Thyroid gland (tissue), 4 donors: Measurements from ENCODE around the gene IL20RB. TPM values are rescaled to one million over a fixed set of nuclear protein-coding genes. Genes with fewer than 3 reads are reported as not detected.

Experiments
- DNase-seq, 2 donors: peaks; one replicate each; pipeline ENCODE4 v3.0.0-alpha.2; 2019
- H3K27ac ChIP-seq, 3 donors: fragments of 200-600 bp; sonication (generic); 1 replicate in 2 of 3; 2 replicates in 1 of 3; pipeline ENCODE4 v1.5.1; 2016 to 2019; ENCODE audit warnings: mild to moderate bottlenecking in 1 of 3, moderate library complexity in 1 of 3
- H3K27me3 ChIP-seq: fragments of 200-600 bp; sonication (generic); one replicate; pipeline ENCODE4 v1.5.1; 2019
- H3K36me3 ChIP-seq, 2 donors: fragments of 200-600 bp; sonication (generic); one replicate each; pipeline ENCODE4 v1.5.1; 2016 to 2019
- H3K4me1 ChIP-seq, 2 donors: fragments of 200-600 bp; sonication (generic); one replicate each; pipeline ENCODE4 v1.5.1; 2017 to 2019
- H3K4me3 ChIP-seq, 3 donors: fragments of 200-600 bp; sonication (generic); replicated peaks in 1 of 3; 1 replicate in 2 of 3; 2 replicates in 1 of 3; pipeline ENCODE4 v1.5.1; 2016; ENCODE audit warnings: mild to moderate bottlenecking in 1 of 3
- H3K9me3 ChIP-seq: fragments of 200-600 bp; sonication (generic); one replicate; pipeline ENCODE4 v1.5.1; 2017
- POLR2A ChIP-seq, 2 donors: fragments of 450-650 bp; IDR thresholded peaks; one replicate each; pipeline ENCODE4 v1.6.1; 2017; ENCODE audit warnings: antibody characterized with exemption in 2 of 2, mild to moderate bottlenecking in 2 of 2, moderate library complexity in 1 of 2
- WGBS, 2 donors: methylation state at CpG; one replicate each; pipeline ENCODE4 v1.1.5; 2017; 5-methylcytosine and 5-hydroxymethylcytosine counted together
- intact Hi-C: fragments of 100-400 bp; cut with DNase I; formaldehyde crosslinking; loops from one replicate; pipeline ENCODE4 v1.15.1; 2023
- total RNA-seq, 4 donors: library from RNA; depleted of rRNA; stranded (reverse); fragments of >200 nt; gene quantifications; one replicate each; pipeline ENCODE4 v1.2.3, GENCODE V29; 2016
- TF ChIP-seq, protein P1 (sequence below), 6 experiments: fragments of 200-600 bp in 3 of 6; fragments of 450-650 bp in 3 of 6; sonication (generic) in 3 of 6; IDR thresholded peaks; one replicate each; pipeline ENCODE4 v1.5.1; 2016 to 2019; ENCODE audit warnings: antibody characterized with exemption in 6 of 6, mild to moderate bottlenecking in 2 of 6, inconsistent platforms in 1 of 6, moderate library complexity in 1 of 6

IL20RB gene
- total RNA-seq, 4 donors from 2014 or later: 0.33 to 1.6 (median 1.6) TPM; not detected in 1

GRCh38 chr3:136925425-136926190 lies 32.2 kb upstream of the IL20RB start:
- no peaks in the 10 kb centered on the region for H3K27me3 ChIP-seq
- DNase-seq: no peak
- intact Hi-C loops: no loop called here
- H3K27ac ChIP-seq: no peak overlapping the region
- H3K36me3 ChIP-seq: no peaks in the 10 kb centered on the region
- WGBS, 2 donors: 80 to 81% methylated on average over 7 of the region's 7 CpGs
- H3K4me1 ChIP-seq: peaks cover 1 to 13% of the 10 kb centered on the region in 2 donors
- TF ChIP-seq POLR2A (IDR thresholded peaks at IDR 0.05): no peak
- TF ChIP-seq, protein P1, sequence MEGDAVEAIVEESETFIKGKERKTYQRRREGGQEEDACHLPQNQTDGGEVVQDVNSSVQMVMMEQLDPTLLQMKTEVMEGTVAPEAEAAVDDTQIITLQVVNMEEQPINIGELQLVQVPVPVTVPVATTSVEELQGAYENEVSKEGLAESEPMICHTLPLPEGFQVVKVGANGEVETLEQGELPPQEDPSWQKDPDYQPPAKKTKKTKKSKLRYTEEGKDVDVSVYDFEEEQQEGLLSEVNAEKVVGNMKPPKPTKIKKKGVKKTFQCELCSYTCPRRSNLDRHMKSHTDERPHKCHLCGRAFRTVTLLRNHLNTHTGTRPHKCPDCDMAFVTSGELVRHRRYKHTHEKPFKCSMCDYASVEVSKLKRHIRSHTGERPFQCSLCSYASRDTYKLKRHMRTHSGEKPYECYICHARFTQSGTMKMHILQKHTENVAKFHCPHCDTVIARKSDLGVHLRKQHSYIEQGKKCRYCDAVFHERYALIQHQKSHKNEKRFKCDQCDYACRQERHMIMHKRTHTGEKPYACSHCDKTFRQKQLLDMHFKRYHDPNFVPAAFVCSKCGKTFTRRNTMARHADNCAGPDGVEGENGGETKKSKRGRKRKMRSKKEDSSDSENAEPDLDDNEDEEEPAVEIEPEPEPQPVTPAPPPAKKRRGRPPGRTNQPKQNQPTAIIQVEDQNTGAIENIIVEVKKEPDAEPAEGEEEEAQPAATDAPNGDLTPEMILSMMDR (IDR thresholded peaks at IDR 0.05): no peak
- H3K9me3 ChIP-seq: no peaks in the 10 kb centered on the region
- no peak overlapping the region for H3K4me3 ChIP-seq

DNA sequence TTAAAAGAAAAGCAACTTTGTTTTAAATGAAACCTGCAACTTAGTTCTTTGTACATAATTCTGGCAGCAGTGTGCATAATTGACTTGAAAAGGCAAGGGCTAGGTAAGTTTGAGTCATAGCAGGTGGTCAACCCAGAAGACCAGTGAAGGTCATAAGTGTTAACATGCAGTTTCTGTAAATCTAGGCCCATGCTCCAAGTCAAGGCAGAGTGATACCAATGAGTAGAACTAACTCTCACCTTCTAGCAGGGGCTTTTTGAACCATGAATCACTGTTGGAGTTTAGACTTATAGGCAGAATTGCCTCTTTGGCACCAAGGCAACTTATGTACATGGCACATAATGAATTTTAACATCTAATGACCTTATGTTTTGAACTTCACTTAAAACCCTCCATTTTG lies 29.5 kb upstream of the IL20RB start:
- peaks cover 16 to 25% of the 10 kb centered on the region in 2 donors for H3K4me1 ChIP-seq
- intact Hi-C loops: no loop called here
- no peak overlapping the region for H3K4me3 ChIP-seq
- no peaks in the 10 kb centered on the region for H3K9me3 ChIP-seq
- no peaks in the 10 kb centered on the region for H3K27me3 ChIP-seq
- no peaks in the 10 kb centered on the region for H3K36me3 ChIP-seq
- TF ChIP-seq, protein P1 (IDR thresholded peaks at IDR 0.05): no peak
- TF ChIP-seq POLR2A (IDR thresholded peaks at IDR 0.05): no peak
- no peak overlapping the region for H3K27ac ChIP-seq
- DNase-seq: no peak

- WGBS, 2 donors: 38 to 41% methylated on average over 4 of the region's 4 CpGs
- H3K4me3 ChIP-seq: peak overlapping the region in 1 of 3 donors; percentile 4
- H3K27me3 ChIP-seq: no peaks in the 10 kb centered on the region
- intact Hi-C loops: no loop called here
- H3K27ac ChIP-seq: peak overlapping the region; percentile 7 to 33 (median 20)
- TF ChIP-seq, protein P1 (IDR thresholded peaks at IDR 0.05): no peak
- no peak for TF ChIP-seq POLR2A (IDR thresholded peaks at IDR 0.05)
- H3K36me3 ChIP-seq: no peaks in the 10 kb centered on the region
- peak; percentile 55 to 75 for DNase-seq
- H3K9me3 ChIP-seq: no peaks in the 10 kb centered on the region
- H3K4me1 ChIP-seq: peaks cover 17 to 20% of the 10 kb centered on the region in 2 donors
These were observed 27.7 kb upstream of the IL20RB start for GRCh38 chr3:136929977-136930670.

- no peak for TF ChIP-seq POLR2A (IDR thresholded peaks at IDR 0.05)
- TF ChIP-seq, protein P1 (IDR thresholded peaks at IDR 0.05): no peak
- intact Hi-C loops: no loop called here
- DNase-seq: no peak
- Histone ChIP-seq H3K9me3 (no peaks in the 10 kb centered on the region), H3K27me3 (no peaks in the 10 kb centered on the region), H3K4me3 (no peak overlapping the region), H3K36me3 (no peaks in the 10 kb centered on the region), H3K27ac (peak overlapping the region in 2 of 3 donors; percentile 7 to 33), H3K4me1 (peaks cover 17 to 20% of the 10 kb centered on the region in 2 donors)
- 86 to 90% methylated on average over 4 of the region's 4 CpGs for WGBS, 2 donors
These were observed 26.2 kb upstream of the IL20RB start for GRCh38 chr3:136931606-136932005.

DNA sequence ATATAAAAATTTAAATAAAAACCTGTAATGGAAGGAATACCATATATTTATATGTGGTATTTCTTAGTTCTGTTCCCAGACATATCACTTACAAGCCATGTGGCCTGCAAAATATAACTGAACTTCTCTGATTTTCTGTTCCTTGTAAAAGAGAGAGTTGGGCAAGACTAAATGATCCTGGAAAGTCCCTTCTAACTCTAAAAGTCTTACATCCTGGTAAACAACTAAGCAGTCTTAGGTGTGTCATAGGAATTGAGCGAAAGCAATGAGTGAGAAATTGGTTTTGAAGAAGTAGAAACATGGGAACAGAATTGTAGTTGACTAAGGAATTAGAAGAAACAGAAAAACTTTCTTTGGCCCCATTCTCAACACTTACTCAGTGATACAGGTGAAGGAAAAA lies 25.3 kb upstream of the IL20RB start:
- intact Hi-C loops: no loop called here
- no peak overlapping the region for H3K4me3 ChIP-seq
- peak overlapping the region in 1 of 3 donors; percentile 27 for H3K27ac ChIP-seq
- no peak for DNase-seq
- 83% methylated on average over 1 of the region's 1 CpG for WGBS, 2 donors
- H3K27me3 ChIP-seq: no peaks in the 10 kb centered on the region
- no peaks in the 10 kb centered on the region for H3K9me3 ChIP-seq
- H3K4me1 ChIP-seq: peaks cover 17 to 20% of the 10 kb centered on the region in 2 donors
- H3K36me3 ChIP-seq: no peaks in the 10 kb centered on the region
- TF ChIP-seq, protein P1 (IDR thresholded peaks at IDR 0.05): no peak
- TF ChIP-seq POLR2A (IDR thresholded peaks at IDR 0.05): no peak
